ENCODE measurements around the gene SMTN. TPM values are rescaled to one million over a fixed set of nuclear protein-coding genes. Genes with fewer than 3 reads are reported as not detected.

The SMTN gene
- total and polyA plus RNA-seq, 4 donors = 10.1 to 47.3 (median 13.8) TPM

DNA sequence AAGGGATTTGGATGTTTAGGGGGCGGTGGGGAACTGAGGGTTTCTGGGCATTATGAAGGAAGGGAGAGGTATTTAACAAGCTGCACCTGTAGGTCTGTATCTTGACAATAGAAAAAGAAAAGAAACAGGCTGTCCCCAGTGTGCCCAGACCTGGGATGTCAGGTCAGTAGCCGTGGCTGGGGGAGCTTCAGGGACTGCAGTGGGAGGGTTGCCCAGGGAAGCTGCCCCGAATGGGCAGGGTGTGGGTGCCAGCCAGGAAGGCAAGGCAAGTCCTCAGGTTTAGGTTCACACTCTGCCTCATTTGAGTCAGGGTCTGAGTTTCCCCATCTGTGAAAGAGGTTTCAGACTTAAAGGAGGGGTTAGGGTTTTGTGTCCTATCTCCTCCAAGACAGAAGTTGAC lies 43.2 kb downstream of the SMTN start:
- H3K9ac ChIP-seq (ENCODE audit: low read depth in 1 of 2, low read length in 2 of 2) = no peak overlapping the region
- no peak overlapping the region for H3K27ac ChIP-seq (ENCODE audit: low read depth in 1 of 2, low read length in 2 of 2)
- no peaks in the 10 kb centered on the region for H3K27me3 ChIP-seq (ENCODE audit: control insufficient read depth in 4 of 4, insufficient read depth in 4 of 4, low read length in 3 of 4)
- H3K4me1 ChIP-seq (ENCODE audit: control insufficient read depth in 4 of 4, insufficient read depth in 4 of 4, low read length in 3 of 4) = peaks cover 0 to 9% (median 3%) of the 10 kb centered on the region in 4 donors
- DNase-seq (ENCODE audit: low spot score) = no peak
- no peaks in the 10 kb centered on the region for H3K9me3 ChIP-seq (ENCODE audit: control insufficient read depth in 4 of 4, low read length in 3 of 4)
- no peak overlapping the region for H3K4me3 ChIP-seq (ENCODE audit: low read depth in 1 of 3, low read length in 3 of 3)
- TF ChIP-seq TAF1 (conservative IDR thresholded peaks at IDR 0.05) = no peak
- TF ChIP-seq, protein P1, sequence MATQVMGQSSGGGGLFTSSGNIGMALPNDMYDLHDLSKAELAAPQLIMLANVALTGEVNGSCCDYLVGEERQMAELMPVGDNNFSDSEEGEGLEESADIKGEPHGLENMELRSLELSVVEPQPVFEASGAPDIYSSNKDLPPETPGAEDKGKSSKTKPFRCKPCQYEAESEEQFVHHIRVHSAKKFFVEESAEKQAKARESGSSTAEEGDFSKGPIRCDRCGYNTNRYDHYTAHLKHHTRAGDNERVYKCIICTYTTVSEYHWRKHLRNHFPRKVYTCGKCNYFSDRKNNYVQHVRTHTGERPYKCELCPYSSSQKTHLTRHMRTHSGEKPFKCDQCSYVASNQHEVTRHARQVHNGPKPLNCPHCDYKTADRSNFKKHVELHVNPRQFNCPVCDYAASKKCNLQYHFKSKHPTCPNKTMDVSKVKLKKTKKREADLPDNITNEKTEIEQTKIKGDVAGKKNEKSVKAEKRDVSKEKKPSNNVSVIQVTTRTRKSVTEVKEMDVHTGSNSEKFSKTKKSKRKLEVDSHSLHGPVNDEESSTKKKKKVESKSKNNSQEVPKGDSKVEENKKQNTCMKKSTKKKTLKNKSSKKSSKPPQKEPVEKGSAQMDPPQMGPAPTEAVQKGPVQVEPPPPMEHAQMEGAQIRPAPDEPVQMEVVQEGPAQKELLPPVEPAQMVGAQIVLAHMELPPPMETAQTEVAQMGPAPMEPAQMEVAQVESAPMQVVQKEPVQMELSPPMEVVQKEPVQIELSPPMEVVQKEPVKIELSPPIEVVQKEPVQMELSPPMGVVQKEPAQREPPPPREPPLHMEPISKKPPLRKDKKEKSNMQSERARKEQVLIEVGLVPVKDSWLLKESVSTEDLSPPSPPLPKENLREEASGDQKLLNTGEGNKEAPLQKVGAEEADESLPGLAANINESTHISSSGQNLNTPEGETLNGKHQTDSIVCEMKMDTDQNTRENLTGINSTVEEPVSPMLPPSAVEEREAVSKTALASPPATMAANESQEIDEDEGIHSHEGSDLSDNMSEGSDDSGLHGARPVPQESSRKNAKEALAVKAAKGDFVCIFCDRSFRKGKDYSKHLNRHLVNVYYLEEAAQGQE (IDR thresholded peaks at IDR 0.05) = no peak
- no peak for TF ChIP-seq RXRA (IDR thresholded peaks at IDR 0.05)
- TF ChIP-seq EGR1 (IDR thresholded peaks at IDR 0.05; ENCODE audit: low read depth in 2 of 2) = no peak
- TF ChIP-seq, protein P2, sequence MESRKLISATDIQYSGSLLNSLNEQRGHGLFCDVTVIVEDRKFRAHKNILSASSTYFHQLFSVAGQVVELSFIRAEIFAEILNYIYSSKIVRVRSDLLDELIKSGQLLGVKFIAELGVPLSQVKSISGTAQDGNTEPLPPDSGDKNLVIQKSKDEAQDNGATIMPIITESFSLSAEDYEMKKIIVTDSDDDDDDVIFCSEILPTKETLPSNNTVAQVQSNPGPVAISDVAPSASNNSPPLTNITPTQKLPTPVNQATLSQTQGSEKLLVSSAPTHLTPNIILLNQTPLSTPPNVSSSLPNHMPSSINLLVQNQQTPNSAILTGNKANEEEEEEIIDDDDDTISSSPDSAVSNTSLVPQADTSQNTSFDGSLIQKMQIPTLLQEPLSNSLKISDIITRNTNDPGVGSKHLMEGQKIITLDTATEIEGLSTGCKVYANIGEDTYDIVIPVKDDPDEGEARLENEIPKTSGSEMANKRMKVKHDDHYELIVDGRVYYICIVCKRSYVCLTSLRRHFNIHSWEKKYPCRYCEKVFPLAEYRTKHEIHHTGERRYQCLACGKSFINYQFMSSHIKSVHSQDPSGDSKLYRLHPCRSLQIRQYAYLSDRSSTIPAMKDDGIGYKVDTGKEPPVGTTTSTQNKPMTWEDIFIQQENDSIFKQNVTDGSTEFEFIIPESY (IDR thresholded peaks at IDR 0.05) = no peak
- no peak for TF ChIP-seq RAD21 (IDR thresholded peaks at IDR 0.05)
- no peak for TF ChIP-seq FOXA2 (IDR thresholded peaks at IDR 0.05)
- no peak for TF ChIP-seq HNF4G (IDR thresholded peaks at IDR 0.05)
- TF ChIP-seq JUND (IDR thresholded peaks at IDR 0.05) = no peak
- TF ChIP-seq HNF4A (conservative IDR thresholded peaks at IDR 0.05) = no peak
- no peak for TF ChIP-seq GABPA (IDR thresholded peaks at IDR 0.05 in 1 of 2, conservative IDR thresholded peaks at IDR 0.05 in 1 of 2)
- TF ChIP-seq, protein P3, sequence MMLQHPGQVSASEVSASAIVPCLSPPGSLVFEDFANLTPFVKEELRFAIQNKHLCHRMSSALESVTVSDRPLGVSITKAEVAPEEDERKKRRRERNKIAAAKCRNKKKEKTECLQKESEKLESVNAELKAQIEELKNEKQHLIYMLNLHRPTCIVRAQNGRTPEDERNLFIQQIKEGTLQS (IDR thresholded peaks at IDR 0.05) = no peak
- WGBS = 81% methylated on average over 3 of the region's 3 CpGs
- no peaks in the 10 kb centered on the region for H3K36me3 ChIP-seq (ENCODE audit: control insufficient read depth in 4 of 4, insufficient read depth in 3 of 4, low read depth in 1 of 4, low read length in 3 of 4)

DNA sequence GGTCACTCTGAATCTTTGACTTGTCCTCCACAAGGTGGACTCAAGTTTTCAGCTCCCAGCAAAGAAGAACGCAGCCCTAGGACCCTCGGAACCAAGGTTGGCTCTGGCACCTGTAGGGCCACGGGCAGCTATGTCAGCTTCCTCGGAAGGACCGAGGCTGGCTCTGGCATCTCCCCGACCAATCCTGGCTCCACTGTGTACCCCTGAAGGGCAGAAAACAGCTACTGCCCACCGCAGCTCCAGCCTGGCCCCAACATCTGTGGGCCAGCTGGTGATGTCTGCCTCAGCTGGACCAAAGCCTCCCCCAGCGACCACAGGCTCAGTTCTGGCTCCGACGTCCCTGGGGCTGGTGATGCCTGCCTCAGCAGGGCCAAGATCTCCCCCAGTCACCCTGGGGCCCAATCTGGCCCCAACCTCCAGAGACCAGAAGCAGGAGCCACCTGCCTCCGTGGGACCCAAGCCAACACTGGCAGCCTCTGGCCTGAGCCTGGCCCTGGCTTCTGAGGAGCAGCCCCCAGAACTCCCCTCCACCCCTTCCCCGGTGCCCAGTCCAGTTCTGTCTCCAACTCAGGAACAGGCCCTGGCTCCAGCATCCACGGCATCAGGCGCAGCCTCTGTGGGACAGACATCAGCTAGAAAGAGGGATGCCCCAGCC lies 43.8 kb downstream of the SMTN start:
- peaks cover 0 to 9% (median 3%) of the 10 kb centered on the region in 4 donors for H3K4me1 ChIP-seq (ENCODE audit: control insufficient read depth in 4 of 4, insufficient read depth in 4 of 4, low read length in 3 of 4)
- H3K9ac ChIP-seq (ENCODE audit: low read depth in 1 of 2, low read length in 2 of 2) = no peak overlapping the region
- no peak overlapping the region for H3K4me3 ChIP-seq (ENCODE audit: low read depth in 1 of 3, low read length in 3 of 3)
- 91% methylated on average over 14 of the region's 14 CpGs for WGBS
- DNase-seq (ENCODE audit: low spot score) = no peak
- H3K9me3 ChIP-seq (ENCODE audit: control insufficient read depth in 4 of 4, low read length in 3 of 4) = no peaks in the 10 kb centered on the region
- no peaks in the 10 kb centered on the region for H3K27me3 ChIP-seq (ENCODE audit: control insufficient read depth in 4 of 4, insufficient read depth in 4 of 4, low read length in 3 of 4)
- H3K27ac ChIP-seq (ENCODE audit: low read depth in 1 of 2, low read length in 2 of 2) = no peak overlapping the region
- TF ChIP-seq NR2F2 (IDR thresholded peaks at IDR 0.05) (no peak), RAD21 (IDR thresholded peaks at IDR 0.05) (no peak), FOXA1 (IDR thresholded peaks at IDR 0.05) (no peak), TAF1 (conservative IDR thresholded peaks at IDR 0.05) (no peak), FOXA2 (IDR thresholded peaks at IDR 0.05) (no peak)
- TF ChIP-seq, protein P3 (IDR thresholded peaks at IDR 0.05) = no peak
- H3K36me3 ChIP-seq (ENCODE audit: control insufficient read depth in 4 of 4, insufficient read depth in 3 of 4, low read depth in 1 of 4, low read length in 3 of 4) = no peaks in the 10 kb centered on the region

Measured in liver (tissue), 9 donors.